HG03060 (cell line): ENCODE measurements around the gene EHD4.

Experiments used
- ATAC-seq: cut with Tn5 transposase; IDR thresholded peaks from one replicate; pipeline ENCODE4 v1.9.1; 2021; ENCODE audit warnings: low read depth, moderate number of reproducible peaks; ENCODE audit not compliant: unreplicated experiment

EHD4 gene

DNA sequence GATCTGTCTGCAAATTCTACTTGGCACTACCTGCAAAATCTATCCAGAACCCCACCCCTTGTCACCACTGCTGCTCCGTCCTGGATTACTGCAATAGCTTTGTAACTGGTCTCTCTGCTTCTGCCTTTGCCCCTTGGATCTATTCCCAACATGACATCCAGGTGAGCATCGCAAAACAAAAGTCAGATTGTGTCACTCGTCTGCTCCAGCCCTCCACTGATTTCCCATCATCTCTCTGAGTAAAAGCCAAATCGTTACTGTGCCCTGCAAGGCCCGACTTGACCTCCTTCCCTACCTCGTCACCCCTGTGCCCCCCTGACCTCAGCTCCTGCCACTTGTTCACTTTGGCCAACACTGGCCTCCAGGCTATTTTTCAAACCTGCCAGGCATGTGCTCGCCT lies 87.9 kb downstream of the EHD4 start:
- no peak for ATAC-seq

GRCh38 chr15:41883484-41883825 lies 88.9 kb downstream of the EHD4 start:
- no peak for ATAC-seq

GRCh38 chr15:41882689-41883483 lies 89.5 kb downstream of the EHD4 start:
- no peak for ATAC-seq

DNA sequence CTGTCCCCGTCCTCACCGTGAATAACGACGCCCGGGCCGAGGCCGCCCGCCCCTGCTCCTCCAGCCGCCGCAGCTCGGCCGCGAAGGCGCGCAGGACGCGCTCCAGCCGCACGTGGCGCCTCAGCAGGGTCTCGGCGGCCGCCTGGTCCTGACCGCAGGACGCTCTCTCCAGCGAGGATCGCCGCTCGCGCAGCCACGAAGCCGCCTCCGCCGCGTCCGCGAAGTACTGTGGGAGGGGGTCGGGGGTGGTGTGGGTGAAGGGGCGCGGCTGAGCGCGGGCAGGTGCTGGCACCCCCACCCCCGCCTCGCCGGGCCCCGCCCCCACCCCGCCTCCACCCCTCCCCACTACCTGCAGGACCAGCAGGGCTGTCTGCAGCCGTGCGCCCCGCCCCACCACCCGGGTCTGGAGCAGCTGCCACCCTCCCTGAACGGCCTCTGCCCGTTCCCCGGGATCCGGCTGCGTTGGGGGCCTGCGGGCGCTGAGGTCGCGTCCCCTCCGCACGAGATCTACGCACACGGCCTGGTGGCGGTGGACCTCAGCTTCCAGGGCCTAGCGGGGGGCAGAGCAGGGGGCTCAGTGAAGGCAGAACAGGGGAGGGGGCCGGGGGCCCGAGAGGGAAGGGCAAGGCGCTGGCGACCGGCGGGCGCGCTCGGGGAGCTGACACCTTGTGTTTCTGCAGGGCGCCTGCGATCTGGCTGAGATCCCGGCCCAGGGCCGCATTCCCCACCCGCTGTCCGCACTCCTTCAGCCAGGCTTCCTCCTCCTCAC lies 90.3 kb downstream of the EHD4 start:
- no peak for ATAC-seq

- ATAC-seq, result no peak
These were observed 90.8 kb downstream of the EHD4 start for GRCh38 chr15:41881550-41881919.

DNA sequence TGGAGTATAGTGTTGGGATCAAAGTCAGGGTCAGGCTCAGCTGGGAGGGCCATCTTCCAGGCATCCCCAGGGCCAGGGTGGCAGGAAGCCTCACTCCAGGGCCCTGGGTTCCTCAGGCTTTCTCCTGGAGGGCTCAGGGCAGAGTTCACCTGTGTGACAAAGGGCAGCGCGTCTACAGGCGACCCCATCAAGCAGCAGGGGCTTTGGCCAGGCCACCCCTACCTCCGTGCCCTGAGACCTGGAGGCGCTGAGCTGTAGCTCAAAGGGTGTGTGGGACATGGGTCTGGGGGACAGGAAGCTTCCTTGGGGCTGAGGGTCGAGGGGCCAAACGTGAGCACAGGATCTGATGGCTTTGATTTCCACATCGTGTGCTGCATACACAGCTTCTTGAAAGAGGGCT lies 91.3 kb downstream of the EHD4 start:
- no peak for ATAC-seq

DNA sequence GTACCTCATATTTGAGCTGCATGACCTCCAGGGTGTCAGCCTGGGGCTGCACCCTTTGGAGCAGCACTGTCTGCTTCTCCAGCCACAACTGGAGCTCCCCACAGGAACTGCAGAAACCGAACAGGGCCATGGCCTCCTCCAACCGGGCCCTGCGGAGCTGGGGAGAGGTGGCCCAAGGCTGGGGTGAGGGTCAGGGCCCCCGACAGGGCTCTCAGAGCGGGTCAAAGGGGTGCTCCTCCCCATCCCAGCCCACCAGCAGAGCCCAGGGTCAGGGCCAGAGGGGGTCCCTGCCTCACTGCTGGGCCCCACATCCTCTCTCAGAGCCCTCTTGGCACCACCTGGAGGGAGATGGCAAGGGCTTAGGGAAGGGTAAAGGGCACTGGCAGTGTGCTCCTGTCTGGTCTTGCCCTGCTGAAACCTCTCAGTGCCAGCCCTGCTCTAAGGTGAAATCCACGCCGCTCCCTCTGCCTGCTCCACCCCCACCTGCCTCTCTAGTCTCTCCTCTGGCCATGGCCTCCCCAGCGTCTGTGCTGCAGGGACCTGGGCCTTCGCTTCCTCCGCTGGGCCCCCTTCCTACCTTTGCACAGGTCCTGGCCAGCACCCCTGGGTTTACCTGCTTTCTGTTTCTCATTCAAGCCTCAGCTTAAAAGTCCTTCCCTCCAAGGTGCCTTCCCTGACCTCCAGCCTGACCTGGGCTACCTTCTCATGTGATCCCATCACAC lies 92.0 kb downstream of the EHD4 start:
- no peak for ATAC-seq

- ATAC-seq, result no peak
These were observed 93.0 kb downstream of the EHD4 start for GRCh38 chr15:41879321-41879845.

GRCh38 chr15:41878355-41878699 lies 94.0 kb downstream of the EHD4 start:
- no peak for ATAC-seq

DNA sequence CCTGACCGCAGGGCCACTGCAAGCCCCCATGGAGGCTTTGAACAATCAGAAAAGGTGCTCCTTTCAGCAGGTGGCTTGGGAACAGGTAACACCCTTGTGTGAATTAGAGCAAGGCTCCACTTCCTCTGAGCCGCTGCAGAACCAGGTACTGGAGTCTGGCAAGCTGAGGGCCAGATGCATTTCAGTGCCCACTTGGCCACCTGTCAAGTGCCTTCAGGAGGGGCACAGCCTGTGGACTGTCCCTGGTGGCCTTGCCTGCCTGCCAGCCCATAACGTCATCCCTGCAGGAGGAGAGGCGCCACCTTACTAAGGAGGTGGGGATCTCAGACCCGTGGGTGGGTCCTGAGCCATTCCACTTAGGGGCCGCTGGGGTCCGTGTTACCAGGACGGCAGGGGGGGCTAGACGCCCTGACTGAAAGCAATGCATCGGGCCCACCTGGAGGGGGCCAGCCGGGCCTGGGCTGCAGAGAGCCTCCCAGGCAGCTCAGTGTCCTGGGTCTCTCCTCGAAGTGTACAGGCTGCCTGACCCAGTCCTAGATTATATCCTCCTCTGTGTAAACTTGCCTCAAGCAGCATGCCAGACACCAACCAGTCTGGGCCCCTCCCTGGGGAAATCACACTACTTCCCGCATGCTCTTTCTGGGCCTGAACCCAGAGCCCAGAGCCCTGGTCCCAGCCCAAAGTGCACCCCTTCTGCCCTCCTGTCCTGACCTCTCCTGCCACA lies 94.6 kb downstream of the EHD4 start:
- no peak for ATAC-seq

DNA sequence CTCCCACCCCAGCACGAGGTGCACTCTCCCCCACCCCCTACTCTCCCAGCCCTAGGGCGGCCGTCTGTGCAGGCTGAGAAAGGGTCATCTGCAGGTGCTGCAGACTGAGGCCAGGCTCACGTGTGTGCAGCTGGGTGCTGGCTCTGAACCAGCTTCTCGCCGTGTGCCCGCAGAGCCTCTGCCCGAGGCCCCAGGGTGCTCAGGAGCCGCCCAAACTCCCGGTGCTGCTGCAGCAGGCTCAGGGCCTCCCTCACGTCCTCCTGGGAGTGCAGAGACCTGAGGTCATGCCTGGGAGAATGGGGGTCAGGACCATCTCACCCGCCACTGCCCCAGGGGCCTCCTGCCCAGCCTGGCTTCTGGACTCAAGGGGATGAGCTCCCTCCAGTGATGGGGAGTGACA lies 95.7 kb downstream of the EHD4 start:
- no peak for ATAC-seq

- no peak for ATAC-seq
These were observed 96.3 kb downstream of the EHD4 start for GRCh38 chr15:41876007-41876406.

GRCh38 chr15:41874736-41875135 lies 97.6 kb downstream of the EHD4 start:
- ATAC-seq, result no peak

GRCh38 chr15:41873711-41874110 lies 98.6 kb downstream of the EHD4 start:
- no peak for ATAC-seq

DNA sequence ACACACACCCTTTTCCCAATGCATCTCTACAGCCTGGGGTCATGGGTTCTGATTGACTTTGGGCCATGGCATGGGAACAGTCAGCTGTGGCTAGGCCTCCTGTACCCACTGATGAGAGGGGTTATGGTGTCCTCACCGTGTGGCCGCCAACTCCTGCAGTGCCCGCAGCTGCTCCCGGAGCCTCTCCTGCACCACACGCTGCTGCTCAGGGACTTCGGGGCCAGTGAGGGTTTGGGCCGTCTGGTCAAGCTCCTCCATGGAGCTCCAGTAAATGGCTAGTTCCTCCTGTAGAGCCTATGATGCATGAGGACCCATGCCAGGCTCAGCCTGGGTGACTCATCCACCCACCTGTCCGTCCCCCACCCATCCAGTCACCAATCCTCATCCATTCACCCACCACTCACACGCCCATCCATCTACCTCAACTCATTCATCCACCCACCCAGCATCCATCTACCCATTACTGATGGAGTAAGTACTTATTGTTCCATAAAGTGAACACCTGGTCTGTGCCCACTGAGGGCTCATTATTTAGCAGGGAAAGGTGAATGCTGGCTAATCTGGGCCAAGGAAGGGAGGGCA lies 100.1 kb downstream of the EHD4 start:
- ATAC-seq, result no peak

DNA sequence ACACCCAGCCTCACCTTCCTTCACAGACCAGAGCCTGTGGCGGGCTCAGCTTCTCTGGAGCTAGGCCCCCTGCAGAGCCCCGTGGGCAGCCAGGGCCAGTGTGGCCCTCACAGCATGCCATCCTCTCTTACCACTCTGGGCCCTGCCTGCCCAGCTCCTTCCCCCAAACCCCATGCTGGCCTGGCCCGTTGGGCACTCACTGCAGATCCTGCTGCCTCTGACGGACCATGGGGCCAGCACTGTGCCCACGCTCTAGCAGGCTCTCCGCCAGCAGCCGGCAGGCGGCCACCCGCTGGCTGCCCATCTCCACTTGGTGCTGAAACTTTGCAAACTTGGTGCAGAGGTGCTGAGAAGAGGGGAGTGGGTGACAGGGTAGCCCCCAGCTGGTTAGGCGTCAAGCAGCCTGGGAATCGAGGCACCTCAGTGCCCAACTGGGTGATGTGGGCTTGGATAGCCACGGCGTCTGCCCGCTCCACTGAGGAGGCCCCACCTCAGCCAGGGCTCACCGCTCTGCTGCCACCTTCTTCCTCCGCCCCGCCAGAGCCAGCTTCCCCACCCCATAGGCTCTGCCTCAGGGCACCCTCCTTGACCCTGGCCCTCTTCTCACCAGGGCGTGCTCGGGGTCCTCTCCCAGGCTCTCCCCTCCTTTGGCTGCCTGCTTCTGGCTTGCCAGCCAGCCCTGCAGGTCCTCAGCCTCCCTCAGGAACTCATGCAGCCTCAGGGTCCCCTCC lies 101.0 kb downstream of the EHD4 start:
- no peak for ATAC-seq

- ATAC-seq, result no peak
These were observed 101.7 kb downstream of the EHD4 start for GRCh38 chr15:41870689-41871081.

- no peak for ATAC-seq
These were observed 102.3 kb downstream of the EHD4 start for GRCh38 chr15:41869770-41870688.

GRCh38 chr15:41868321-41868720 lies 104.0 kb downstream of the EHD4 start:
- ATAC-seq, result no peak
